NT2/D1 (cell line): Measurements from ENCODE around the gene NR3C1.

Source experiments
- SUZ12 ChIP-seq: IDR thresholded peaks from 2 replicates; pipeline ENCODE4 v1.6.1; 2011; ENCODE audit not compliant: insufficient read length, insufficient read depth; ENCODE audit errors: extremely low read depth
- YY1 ChIP-seq: IDR thresholded peaks from 2 replicates; pipeline ENCODE4 v1.6.1; 2011; ENCODE audit not compliant: insufficient read length, insufficient read depth
- ZNF274 ChIP-seq: IDR thresholded peaks from 2 replicates; pipeline ENCODE4 v1.6.1; 2011; ENCODE audit warnings: mild to moderate bottlenecking, low read depth, low read length

- TF ChIP-seq SUZ12 (no peak), YY1 (no peak), ZNF274 (no peak)
These were observed 83.9 kb downstream of the NR3C1 start for GRCh38 chr5:143319437-143320227.
